ENCODE results near the gene NDFIP1.
"Not testable (repeated sequence)": the region's sequence is repeated elsewhere in the genome, so short reads cannot be mapped to it uniquely, and the experiment has no call there.

The NDFIP1 gene

GRCh38 chr5:142154449-142154841 is 45.9 kb downstream of the NDFIP1 start:
- not testable (repeated sequence) for DNase-seq (ENCODE audit: low spot score)

- DNase-seq (ENCODE audit: low spot score): no peak
Observed at GRCh38 chr5:142156839-142157463, 48.4 kb downstream of the NDFIP1 start.

GRCh38 chr5:142159354-142159753 is 50.8 kb downstream of the NDFIP1 start:
- no peak for DNase-seq (ENCODE audit: low spot score)

- no peak for DNase-seq (ENCODE audit: low spot score)
Observed at GRCh38 chr5:142164315-142164714, 55.7 kb downstream of the NDFIP1 start.

GRCh38 chr5:142166754-142167153 is 58.2 kb downstream of the NDFIP1 start:
- no peak for DNase-seq (ENCODE audit: low spot score)

- DNase-seq (ENCODE audit: low spot score): no peak
Observed at GRCh38 chr5:142167458-142167857, 58.9 kb downstream of the NDFIP1 start.

- DNase-seq (ENCODE audit: low spot score): no peak
Observed at GRCh38 chr5:142168365-142168764, 59.8 kb downstream of the NDFIP1 start.

GRCh38 chr5:142170254-142170953 is 61.8 kb downstream of the NDFIP1 start:
- no peak for DNase-seq (ENCODE audit: low spot score)

GRCh38 chr5:142171270-142171669 is 62.7 kb downstream of the NDFIP1 start:
- DNase-seq (ENCODE audit: low spot score): no peak

- DNase-seq (ENCODE audit: low spot score): no peak
Observed at GRCh38 chr5:142175039-142175438, 66.5 kb downstream of the NDFIP1 start.

GRCh38 chr5:142175461-142176142 is 67.0 kb downstream of the NDFIP1 start:
- no peak for DNase-seq (ENCODE audit: low spot score)

GRCh38 chr5:142176255-142176654 is 67.7 kb downstream of the NDFIP1 start:
- DNase-seq (ENCODE audit: low spot score): no peak

GRCh38 chr5:142178651-142179050 is 70.1 kb downstream of the NDFIP1 start:
- DNase-seq (ENCODE audit: low spot score): no peak

- DNase-seq (ENCODE audit: low spot score): no peak
Observed at GRCh38 chr5:142179776-142180387, 71.3 kb downstream of the NDFIP1 start.

GRCh38 chr5:142181096-142181495 is 72.5 kb downstream of the NDFIP1 start:
- DNase-seq (ENCODE audit: low spot score): no peak

- DNase-seq (ENCODE audit: low spot score): no peak
Observed at GRCh38 chr5:142181547-142182163, 73.1 kb downstream of the NDFIP1 start.

- DNase-seq (ENCODE audit: low spot score): no peak
Observed at GRCh38 chr5:142182840-142183239, 74.3 kb downstream of the NDFIP1 start.

GRCh38 chr5:142183561-142183960 is 75.0 kb downstream of the NDFIP1 start:
- no peak for DNase-seq (ENCODE audit: low spot score)

GRCh38 chr5:142184988-142185387 is 76.4 kb downstream of the NDFIP1 start:
- no peak for DNase-seq (ENCODE audit: low spot score)

GRCh38 chr5:142186514-142186856 is 77.9 kb downstream of the NDFIP1 start:
- DNase-seq (ENCODE audit: low spot score): no peak

- DNase-seq (ENCODE audit: low spot score): no peak
Observed at GRCh38 chr5:142186857-142187594, 78.4 kb downstream of the NDFIP1 start.

GRCh38 chr5:142188691-142189090 is 80.1 kb downstream of the NDFIP1 start:
- not testable (repeated sequence) for DNase-seq (ENCODE audit: low spot score)
